ENCODE data around the gene RND1. TPM values are rescaled to one million over a fixed set of nuclear protein-coding genes. Genes with fewer than 3 reads are reported as not detected.

The RND1 gene
- total and polyA plus RNA-seq, 2 of the 13 experiments (the other 11 are each of a cell fraction or from before 2014, with no cell fraction given): 1.8 to 1.9 TPM

- TF ChIP-seq ZBTB4 (CRISPR knock-in tag; IDR thresholded peaks at IDR 0.05; ENCODE audit: borderline replicate concordance) (no peak), FOSL2 (CRISPR knock-in tag; IDR thresholded peaks at IDR 0.05) (peak; percentile 10; the same call in 1 of the 2 replicates), NCOA5 (CRISPR knock-in tag; IDR thresholded peaks at IDR 0.05) (no peak), ZNF576 (CRISPR knock-in tag; IDR thresholded peaks at IDR 0.05) (no peak), KDM2A (CRISPR knock-in tag; IDR thresholded peaks at IDR 0.05; ENCODE audit: borderline replicate concordance, low read depth) (no peak), FLYWCH1 (CRISPR knock-in tag; IDR thresholded peaks at IDR 0.05) (no peak), NFE2 (CRISPR knock-in tag; IDR thresholded peaks at IDR 0.05) (no peak), IRF9 (CRISPR knock-in tag; IDR thresholded peaks at IDR 0.05; ENCODE audit: borderline replicate concordance) (no peak), ZNF556 (CRISPR knock-in tag; IDR thresholded peaks at IDR 0.05; ENCODE audit: borderline replicate concordance) (no peak), FOXJ3 (CRISPR knock-in tag; IDR thresholded peaks at IDR 0.05; ENCODE audit: borderline replicate concordance) (0 out of 2 replicates have a peak, but pooled peaks have one; percentile 27), MLXIP (CRISPR knock-in tag; IDR thresholded peaks at IDR 0.05; ENCODE audit: borderline replicate concordance) (no peak), TFDP1 (CRISPR knock-in tag; IDR thresholded peaks at IDR 0.05; ENCODE audit: borderline replicate concordance) (no peak), ZNF207 (IDR thresholded peaks at IDR 0.05; ENCODE audit: borderline replicate concordance) (no peak), ERF (CRISPR knock-in tag; IDR thresholded peaks at IDR 0.05) (no peak), ZNF263 (CRISPR knock-in tag; IDR thresholded peaks at IDR 0.05) (no peak), MLX (CRISPR knock-in tag; IDR thresholded peaks at IDR 0.05) (0 out of 2 replicates have a peak, but pooled peaks have one; percentile 20), ZNF124 (CRISPR knock-in tag; IDR thresholded peaks at IDR 0.05) (no peak), LRRFIP1 (CRISPR knock-in tag; conservative IDR thresholded peaks at IDR 0.05) (no peak)
Measured at GRCh38 chr12:48907245-48907644, 41.6 kb upstream of the RND1 start (continued).

Data from HepG2 (cell line).